LNCAP (cell line): ENCODE data around the gene CNTN6.

Source experiments
- CTCF ChIP-seq: fragments of 450-650 bp; IDR thresholded peaks from 2 replicates; pipeline ENCODE4 v1.5.1; 2017; ENCODE audit warnings: mild to moderate bottlenecking

Gene CNTN6

GRCh38 chr3:1423566-1424089 lies 330.8 kb downstream of the CNTN6 start:
- TF ChIP-seq CTCF = no peak

GRCh38 chr3:1439395-1439794 lies 346.6 kb downstream of the CNTN6 start:
- TF ChIP-seq CTCF = no peak; the same call in 1 of the 2 replicates

GRCh38 chr3:1442271-1442670 lies 349.4 kb downstream of the CNTN6 start:
- no peak for TF ChIP-seq CTCF

GRCh38 chr3:1444195-1444594 lies 351.4 kb downstream of the CNTN6 start:
- TF ChIP-seq CTCF = no peak

- no peak for TF ChIP-seq CTCF
These were observed 353.7 kb downstream of the CNTN6 start for GRCh38 chr3:1446531-1446930.

GRCh38 chr3:1447452-1447851 lies 354.6 kb downstream of the CNTN6 start:
- no peak for TF ChIP-seq CTCF

- TF ChIP-seq CTCF = no peak
These were observed 355.6 kb downstream of the CNTN6 start for GRCh38 chr3:1448443-1448842.
